Neural cell (in vitro differentiated cells): ENCODE data around the gene SMG6.

ENCODE experiments used
- CTCF ChIP-seq: fragments of 450-650 bp; IDR thresholded peaks from 2 replicates; pipeline ENCODE4 v1.5.1; 2014; ENCODE audit warnings: antibody characterized with exemption, mild to moderate bottlenecking, moderate library complexity; ENCODE audit not compliant: poor library complexity, severe bottlenecking
- EP300 ChIP-seq: fragments of 450-650 bp; conservative IDR thresholded peaks from 2 replicates; pipeline ENCODE4 v1.6.1; 2014; ENCODE audit warnings: antibody characterized with exemption, mild to moderate bottlenecking, moderate library complexity; ENCODE audit not compliant: poor library complexity, severe bottlenecking
- POLR2AphosphoS5 ChIP-seq: IDR thresholded peaks from 2 replicates; pipeline ENCODE4 v1.6.1; 2012
- RAD21 ChIP-seq: fragments of 450-650 bp; conservative IDR thresholded peaks from 2 replicates; pipeline ENCODE4 v1.6.1; 2014; ENCODE audit warnings: antibody characterized with exemption, mild to moderate bottlenecking, moderate library complexity
- REST ChIP-seq: IDR thresholded peaks from 2 replicates; pipeline ENCODE4 v1.6.1; 2012; ENCODE audit warnings: borderline replicate concordance
- SMC3 ChIP-seq: fragments of 450-650 bp; conservative IDR thresholded peaks from 2 replicates; pipeline ENCODE4 v1.6.1; 2014; ENCODE audit warnings: antibody characterized with exemption, mild to moderate bottlenecking, moderate library complexity; ENCODE audit not compliant: poor library complexity

DNA sequence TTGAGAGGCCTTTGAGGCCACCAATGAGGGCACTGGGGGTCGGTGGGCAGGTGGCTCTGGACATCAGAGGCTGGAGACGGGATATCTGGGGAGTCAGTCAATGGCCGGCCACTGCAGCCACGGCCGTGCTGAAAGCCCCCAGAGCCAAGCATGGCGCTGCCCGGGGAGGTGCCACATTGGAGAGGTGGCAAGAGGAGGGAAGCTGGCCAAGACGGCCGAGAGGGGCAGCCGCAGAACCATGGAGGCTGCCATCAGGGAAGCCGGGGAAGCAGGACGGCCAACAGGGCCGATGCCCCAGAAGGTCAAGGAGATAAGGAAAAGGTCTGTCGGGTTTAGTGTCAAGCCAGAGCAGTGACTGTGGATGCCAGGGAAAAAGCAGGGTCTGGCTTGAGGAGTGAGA is 288.3 kb downstream of the SMG6 start:
- TF ChIP-seq CTCF (no peak), POLR2AphosphoS5 (no peak), REST (no peak), EP300 (no peak), RAD21 (no peak), SMC3 (no peak)
